Sigmoid colon (tissue), 4 donors: ENCODE data around the gene LCAT.

Experiments
- EP300 ChIP-seq, 4 donors: sonication (generic); formaldehyde crosslinking; IDR thresholded peaks; one replicate each; pipeline ENCODE4 v1.6.1; 2017; ENCODE audit warnings: antibody characterized with exemption in 4 of 4
- TF ChIP-seq, protein P1 (sequence below), 4 experiments: fragments of 450-650 bp in 3 of 4; fragments of 200-600 bp in 1 of 4; IDR thresholded peaks; one replicate each; pipeline ENCODE4 v1.5.1; 2016 to 2019; ENCODE audit warnings: antibody characterized with exemption in 4 of 4, mild to moderate bottlenecking in 3 of 4, moderate library complexity in 2 of 4

DNA sequence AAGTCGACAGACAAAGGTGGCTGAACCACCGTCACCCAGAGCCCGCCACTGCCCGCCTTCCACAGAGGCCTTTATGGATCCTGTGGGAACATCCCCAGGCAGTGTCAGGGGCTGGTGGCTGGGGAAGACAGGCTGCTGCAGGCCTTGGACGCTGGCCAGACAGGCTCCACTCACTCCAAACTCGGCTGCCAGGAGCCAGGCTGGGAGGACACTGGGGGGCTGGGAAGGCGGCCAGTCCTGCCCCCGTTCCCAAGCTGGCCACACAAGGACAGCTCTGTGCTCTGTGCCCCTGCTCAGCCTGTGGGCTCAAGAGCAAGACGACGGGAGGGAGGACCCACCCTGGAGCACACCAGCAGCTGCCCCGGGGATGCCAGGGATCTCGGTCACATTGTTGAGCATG lies 7.6 kb upstream of the LCAT start:
- TF ChIP-seq, protein P1, sequence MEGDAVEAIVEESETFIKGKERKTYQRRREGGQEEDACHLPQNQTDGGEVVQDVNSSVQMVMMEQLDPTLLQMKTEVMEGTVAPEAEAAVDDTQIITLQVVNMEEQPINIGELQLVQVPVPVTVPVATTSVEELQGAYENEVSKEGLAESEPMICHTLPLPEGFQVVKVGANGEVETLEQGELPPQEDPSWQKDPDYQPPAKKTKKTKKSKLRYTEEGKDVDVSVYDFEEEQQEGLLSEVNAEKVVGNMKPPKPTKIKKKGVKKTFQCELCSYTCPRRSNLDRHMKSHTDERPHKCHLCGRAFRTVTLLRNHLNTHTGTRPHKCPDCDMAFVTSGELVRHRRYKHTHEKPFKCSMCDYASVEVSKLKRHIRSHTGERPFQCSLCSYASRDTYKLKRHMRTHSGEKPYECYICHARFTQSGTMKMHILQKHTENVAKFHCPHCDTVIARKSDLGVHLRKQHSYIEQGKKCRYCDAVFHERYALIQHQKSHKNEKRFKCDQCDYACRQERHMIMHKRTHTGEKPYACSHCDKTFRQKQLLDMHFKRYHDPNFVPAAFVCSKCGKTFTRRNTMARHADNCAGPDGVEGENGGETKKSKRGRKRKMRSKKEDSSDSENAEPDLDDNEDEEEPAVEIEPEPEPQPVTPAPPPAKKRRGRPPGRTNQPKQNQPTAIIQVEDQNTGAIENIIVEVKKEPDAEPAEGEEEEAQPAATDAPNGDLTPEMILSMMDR (IDR thresholded peaks at IDR 0.05), result no peak
- TF ChIP-seq EP300 (IDR thresholded peaks at IDR 0.05), result no peak
